K562 (cell line): ENCODE measurements around the gene NADSYN1. TPM values are rescaled to one million over a fixed set of nuclear protein-coding genes. Genes with fewer than 3 reads are reported as not detected.

Experiments used
- ATAC-seq: fragments of 200-7000 bp; cut with Tn5 transposase; 3 replicates; pipeline ENCODE4 v1.9.1; 2020; ENCODE audit warnings: moderate library complexity
- BruUV-seq: library from RNA; stranded (reverse); fragments of 400-500 nt; replicated peaks from 2 replicates; lab custom pipeline; 2021; lab: Mats Ljungman, UMichigan
- CTCF ChIA-PET: fragments of 300-600 bp; formaldehyde crosslinking; extraction: SDS; loops from one replicate; lab custom pipeline; 2021; ENCODE audit warnings: low intra/inter-chr PET ratio; lab: Yijun Ruan, JAX
- POLR2A ChIA-PET: fragments of 300-600, 350-650 bp; sonication (Branson Sonifier 250); formaldehyde crosslinking; extraction: SDS; loops from one replicate; lab custom pipeline; 2021; ENCODE audit warnings: antibody characterized with exemption, inconsistent platforms; lab: Yijun Ruan, JAX
- DNase-seq, 4 experiments: peaks; one replicate each; pipeline versions ENCODE4 v3.0.0 to v3.0.0-alpha.2; 2011 to 2018; ENCODE audit warnings: low spot score in 3 of 4, mixed read lengths in 3 of 4; ENCODE audit errors: extremely low read depth in 1 of 4
- FAIRE-seq: peaks from 2 replicates; lab custom pipeline; 2011; peaks lifted over from hg19 to GRCh38; lab: Jason Lieb, UNC
- H2AFZ ChIP-seq: 2 replicates; pipeline ENCODE4 v1.6.0; 2011; ENCODE audit warnings: low read depth, low read length, control low read depth, inconsistent platforms
- H3K27ac ChIP-seq: fragments of 200-600 bp; 3 replicates; pipeline ENCODE4 v1.8.0; 2011; ENCODE audit warnings: low read depth, mild to moderate bottlenecking, control low read depth, inconsistent platforms, low read length, moderate library complexity, mixed read lengths; ENCODE audit errors: extremely low read depth
- H3K27me3 ChIP-seq, 2 experiments: fragments of 300-600 bp in 1 of 2; 2 replicates in 1 of 2; 3 replicates in 1 of 2; pipeline versions ENCODE4 v1.6.0 to v1.8.0; 2011; ENCODE audit warnings: inconsistent platforms in 2 of 2, low read length in 2 of 2, mild to moderate bottlenecking in 1 of 2, mixed read lengths in 1 of 2, moderate library complexity in 1 of 2; ENCODE audit not compliant: control insufficient read depth in 2 of 2, insufficient read depth in 2 of 2
- H3K36me3 ChIP-seq: fragments of 300-600 bp; 3 replicates; pipeline ENCODE4 v1.8.0; 2011; ENCODE audit warnings: mild to moderate bottlenecking, low read length, inconsistent platforms; ENCODE audit not compliant: control insufficient read depth, insufficient read depth
- H3K4me1 ChIP-seq, 2 experiments: fragments of 200-600 bp in 1 of 2; replicated peaks in 1 of 2; 2 replicates in 1 of 2; 3 replicates in 1 of 2; pipeline versions ENCODE4 v1.5.1 to v1.8.0; 2011; ENCODE audit warnings: inconsistent platforms in 2 of 2, low read length in 2 of 2, mild to moderate bottlenecking in 1 of 2, mixed read lengths in 1 of 2, moderate library complexity in 1 of 2; ENCODE audit not compliant: control insufficient read depth in 2 of 2, insufficient read depth in 2 of 2
- H3K4me2 ChIP-seq: 2 replicates; pipeline ENCODE4 v1.6.1; 2011; ENCODE audit warnings: low read length, control low read depth, inconsistent platforms, mixed read lengths; ENCODE audit not compliant: insufficient read depth
- H3K4me3 ChIP-seq: fragments of 200-600 bp; sonication (generic), shearing (Covaris generic); 2 replicates; pipeline ENCODE4 v1.5.1; 2016; ENCODE audit warnings: control low read depth, inconsistent platforms
- H3K79me2 ChIP-seq: fragments of 200-600 bp; 3 replicates; pipeline ENCODE4 v1.8.0; 2011; ENCODE audit warnings: low read length, inconsistent platforms; ENCODE audit not compliant: control insufficient read depth, insufficient read depth
- H3K9ac ChIP-seq, 2 experiments: 2 replicates each; pipeline versions ENCODE4 v1.6.0 to v1.6.1; 2011; ENCODE audit warnings: low read depth in 2 of 2, low read length in 2 of 2, control low read depth in 1 of 2, inconsistent platforms in 1 of 2, mild to moderate bottlenecking in 1 of 2, mixed read lengths in 1 of 2; ENCODE audit not compliant: insufficient read depth in 1 of 2
- H3K9me1 ChIP-seq: one replicate; pipeline ENCODE4 v1.6.0; 2011; ENCODE audit warnings: inconsistent platforms, mild to moderate bottlenecking, low read length, moderate library complexity; ENCODE audit not compliant: control insufficient read depth, insufficient read depth
- H3K9me3 ChIP-seq: replicated peaks from 2 replicates; pipeline ENCODE4 v1.5.1; 2011; ENCODE audit warnings: low read depth, low read length, inconsistent platforms; ENCODE audit not compliant: control insufficient read depth, insufficient read depth
- H4K20me1 ChIP-seq: replicated peaks from 2 replicates; pipeline ENCODE4 v1.6.1; 2011; ENCODE audit warnings: low read length, inconsistent platforms, mixed read lengths; ENCODE audit not compliant: control insufficient read depth, insufficient read depth
- HDGF ChIP-seq: fragments of 450-650 bp; IDR thresholded peaks from 2 replicates; pipeline ENCODE4 v1.6.1; 2016
- IFI16 ChIP-seq: fragments of 250-450 bp; sonication (Bioruptor Pico); IDR thresholded peaks from 2 replicates; pipeline ENCODE4 v2.1.2; 2022; ENCODE audit warnings: mild to moderate bottlenecking, inconsistent platforms
- NELFE ChIP-seq: IDR thresholded peaks from 2 replicates; pipeline ENCODE4 v1.6.1; 2011; ENCODE audit warnings: mild to moderate bottlenecking; ENCODE audit not compliant: insufficient read depth, insufficient read length
- NEUROD1 ChIP-seq: fragments of 150-350 bp; IDR thresholded peaks from 2 replicates; pipeline ENCODE4 v1.6.1; 2014; ENCODE audit warnings: borderline replicate concordance, low read length, low read depth; ENCODE audit not compliant: partially characterized antibody
- NR2C1 ChIP-seq, 2 experiments: fragments of 450-650 bp; IDR thresholded peaks; 2 replicates each; pipeline ENCODE4 v1.6.1; 2017; ENCODE audit warnings: mild to moderate bottlenecking in 2 of 2, antibody characterized with exemption in 1 of 2, inconsistent platforms in 1 of 2, missing compliant biosample characterization in 1 of 2, missing genetic modification characterization in 1 of 2
- SLC30A9 ChIP-seq: fragments of 250-450 bp; sonication (Bioruptor Pico); IDR thresholded peaks from 2 replicates; pipeline ENCODE4 v1.8.0; 2022; ENCODE audit warnings: mild to moderate bottlenecking, moderate library complexity
- TFAM ChIP-seq: fragments of 250-450 bp; sonication (Bioruptor Pico); conservative IDR thresholded peaks from 2 replicates; pipeline ENCODE4 v1.5.0; 2021; ENCODE audit warnings: mild to moderate bottlenecking, moderate library complexity
- TRIM28 ChIP-seq: fragments of 450-650 bp; IDR thresholded peaks from 2 replicates; pipeline ENCODE4 v1.6.1; 2017
- XRCC3 ChIP-seq: fragments of 450-650 bp; IDR thresholded peaks from 2 replicates; pipeline ENCODE4 v1.6.1; 2017; ENCODE audit warnings: mild to moderate bottlenecking, moderate library complexity
- ZBTB7A ChIP-seq: IDR thresholded peaks from 2 replicates; pipeline ENCODE4 v1.6.1; 2011; ENCODE audit warnings: low read depth, mild to moderate bottlenecking, low read length, moderate library complexity, borderline replicate concordance; ENCODE audit not compliant: control insufficient read depth
- ZNF354B ChIP-seq: fragments of 250-450 bp; sonication (Bioruptor Pico); IDR thresholded peaks from 2 replicates; pipeline ENCODE4 v1.4.0; 2020
- ZNF436 ChIP-seq: fragments of 250-450, 450-650 bp; sonication (Bioruptor Pico); formaldehyde crosslinking; IDR thresholded peaks from 2 replicates; pipeline ENCODE4 v1.7.0; 2020; ENCODE audit warnings: mild to moderate bottlenecking
- ZNF561 ChIP-seq: fragments of 450-650 bp; formaldehyde crosslinking; conservative IDR thresholded peaks from 2 replicates; pipeline ENCODE4 v1.4.0; 2020; ENCODE audit warnings: mild to moderate bottlenecking, moderate library complexity
- ZNF609 ChIP-seq: sonication (generic); formaldehyde crosslinking; IDR thresholded peaks from 2 replicates; pipeline ENCODE4 v1.8.1; 2023; ENCODE audit warnings: missing genetic modification reagents, mild to moderate bottlenecking, borderline replicate concordance
- WGBS: fragments of 100-300 bp; shearing (Covaris generic); methylation state at CpG from one replicate; pipeline ENCODE4 v1.1.6; 2016; ENCODE audit warnings: low coverage, mixed read lengths; ENCODE audit not compliant: insufficient coverage; ENCODE audit errors: missing lambda C conversion rate; 5-methylcytosine and 5-hydroxymethylcytosine counted together
- in situ Hi-C: fragments of 300-500 bp; cut with MboI; formaldehyde crosslinking; loops from 4 replicates; pipeline ENCODE4 v1.15.0; 2018; ENCODE audit warnings: inconsistent platforms, mixed read lengths
- intact Hi-C: fragments of 100-400 bp; cut with micrococcal nuclease; formaldehyde crosslinking; loops from 2 replicates; pipeline ENCODE4 v1.14.2; 2022
- polyA plus RNA-seq, 8 experiments: library from polyadenylated mRNA; depleted of rRNA in 4 of 8; stranded (reverse) in 5 of 8; unstranded in 3 of 8; fragments of >200 nt; fragmentation: Nextera tagmentation in 2 of 8; fragmentation: Illumina TruSeq in 1 of 8; extraction: Ambion mirVana in 2 of 8; extraction: Trizol in 1 of 8; gene quantifications; 2 replicates each; pipeline versions ENCODE4 v1.2.1 to v1.2.3, GENCODE V29; 2011 to 2014; ENCODE audit warnings: inconsistent platforms in 1 of 8, missing spikeins in 1 of 8
- total RNA-seq, 7 experiments: library from RNA; depleted of rRNA in 6 of 7; stranded (reverse); fragments of >200 nt in 6 of 7; fragmentation: Illumina TruSeq in 2 of 7; extraction: Trizol in 2 of 7; gene quantifications; 2 replicates each; pipeline versions ENCODE4 v1.2.1 to v1.2.3, GENCODE V29; 2011 to 2021; ENCODE audit warnings: low replicate concordance in 1 of 7

The NADSYN1 gene
- total and polyA plus RNA-seq, 9 of the 15 experiments (the other 6 are each of a cell fraction or from before 2014, with no cell fraction given), result 12.7 to 57.3 (median 42.1) TPM

GRCh38 chr11:71499125-71499524 is 46.1 kb downstream of the NADSYN1 start:
- no peaks in the 10 kb centered on the region for H3K9me3 ChIP-seq
- peaks cover 44% of the 10 kb centered on the region; the same call in 2 of the 3 replicates for H3K36me3 ChIP-seq
- no peak for TF ChIP-seq ZBTB7A
- intact Hi-C loops (no loop called here), in situ Hi-C loops (no loop called here)
- H3K27ac ChIP-seq, result no peak overlapping the region
- FAIRE-seq, result no peak
- ChIA-PET CTCF (no interaction called here), POLR2A (no interaction called here)
- no peak overlapping the region for H3K4me3 ChIP-seq
- DNase-seq, result no peak
- no peak for ATAC-seq
- no peaks in the 10 kb centered on the region for H3K4me1 ChIP-seq
- no TSS peak for BruUV-seq
- WGBS, result 90% methylated on average over 13 of the region's 13 CpGs
- no peaks in the 10 kb centered on the region for H3K27me3 ChIP-seq
- no peak overlapping the region for H3K4me2 ChIP-seq
- no peak overlapping the region for H3K9ac ChIP-seq
- no peaks in the 10 kb centered on the region for H3K79me2 ChIP-seq
- H4K20me1 ChIP-seq, result no peaks in the 10 kb centered on the region
- no peak overlapping the region for H2AFZ ChIP-seq
- H3K9me1 ChIP-seq, result no peaks in the 10 kb centered on the region

- no peak overlapping the region for H3K27ac ChIP-seq
- no peak overlapping the region for H3K4me3 ChIP-seq
- intact Hi-C loops, result no loop called here
- CTCF ChIA-PET, result no interaction called here
- no TSS peak for BruUV-seq
- WGBS, result 68% methylated on average over 6 of the region's 6 CpGs
- FAIRE-seq, result no peak
- in situ Hi-C loops, result no loop called here
- no peak overlapping the region for H3K4me2 ChIP-seq
- H3K27me3 ChIP-seq, result no peaks in the 10 kb centered on the region
- no peak for DNase-seq
- no peaks in the 10 kb centered on the region for H4K20me1 ChIP-seq
- H3K9ac ChIP-seq, result no peak overlapping the region
- H3K79me2 ChIP-seq, result no peaks in the 10 kb centered on the region
- H3K4me1 ChIP-seq, result no peaks in the 10 kb centered on the region
- H3K9me3 ChIP-seq, result no peaks in the 10 kb centered on the region
- ATAC-seq, result no peak
- H3K36me3 ChIP-seq, result peaks cover 41% of the 10 kb centered on the region; the same call in 2 of the 3 replicates
- H3K9me1 ChIP-seq, result no peaks in the 10 kb centered on the region
- no peak overlapping the region for H2AFZ ChIP-seq
- POLR2A ChIA-PET, result no interaction called here
- TF ChIP-seq IFI16 (no peak), TFAM (CRISPR knock-in tag) (no peak), NEUROD1 (no peak), ZNF436 (CRISPR knock-in tag) (no peak), SLC30A9 (CRISPR knock-in tag) (no peak), TRIM28 (no peak), NELFE (no peak), ZNF609 (CRISPR knock-in tag) (no peak), ZNF561 (no peak), HDGF (no peak), XRCC3 (no peak), NR2C1 (IDR thresholded peaks at IDR 0.05) (no peak), NR2C1 (tag; IDR thresholded peaks at IDR 0.05) (no peak), ZNF354B (no peak)
These were observed 46.5 kb downstream of the NADSYN1 start for GRCh38 chr11:71499546-71499945.
